ENCODE measurements around the gene SNN. TPM values are rescaled to one million over a fixed set of nuclear protein-coding genes. Genes with fewer than 3 reads are reported as not detected.

Gene SNN
- total RNA-seq, 1 donor: 13.8 TPM

DNA sequence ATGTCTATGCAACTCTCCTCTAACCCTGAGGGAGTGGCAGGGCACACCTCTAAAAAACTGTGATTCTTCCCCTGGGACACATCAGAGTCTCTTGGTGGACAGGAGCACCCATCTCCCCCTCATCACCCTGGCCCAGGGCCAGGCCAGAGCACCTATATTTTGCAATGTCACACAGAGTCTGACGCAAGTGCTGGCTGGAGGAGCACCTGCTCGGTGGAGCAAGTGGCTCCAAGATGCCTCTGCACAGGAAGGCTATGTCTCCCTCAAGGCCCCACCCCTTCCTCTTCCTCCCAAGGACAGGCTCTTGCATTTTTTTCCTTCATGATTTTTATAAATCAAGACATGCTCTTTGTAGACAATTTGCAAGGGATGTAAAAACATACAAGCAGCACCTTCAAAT is 13.3 kb downstream of the SNN start:
- H4K20me1 ChIP-seq (ENCODE audit: insufficient read depth, low read length): peaks cover 58% of the 10 kb centered on the region
- H3K4me1 ChIP-seq (ENCODE audit: insufficient read depth, low read length): peaks cover 35% of the 10 kb centered on the region
- H3K79me2 ChIP-seq (ENCODE audit: insufficient read depth, low read length): peaks cover 23% of the 10 kb centered on the region
- H3K9me3 ChIP-seq (ENCODE audit: low read depth, low read length): no peaks in the 10 kb centered on the region
- H3K27ac ChIP-seq (ENCODE audit: low read depth, low read length): no peak overlapping the region
- no peak overlapping the region for H2AFZ ChIP-seq (ENCODE audit: low read length)
- H3K27me3 ChIP-seq (ENCODE audit: insufficient read depth, low read length): no peaks in the 10 kb centered on the region
- H3K36me3 ChIP-seq (ENCODE audit: insufficient read depth, low read length): peaks cover 56% of the 10 kb centered on the region
- DNase-seq (ENCODE audit: insufficient read length, low spot score, missing footprints): no peak
- H3K4me2 ChIP-seq (ENCODE audit: insufficient read depth, low read length): no peak overlapping the region
- TF ChIP-seq, protein P1, sequence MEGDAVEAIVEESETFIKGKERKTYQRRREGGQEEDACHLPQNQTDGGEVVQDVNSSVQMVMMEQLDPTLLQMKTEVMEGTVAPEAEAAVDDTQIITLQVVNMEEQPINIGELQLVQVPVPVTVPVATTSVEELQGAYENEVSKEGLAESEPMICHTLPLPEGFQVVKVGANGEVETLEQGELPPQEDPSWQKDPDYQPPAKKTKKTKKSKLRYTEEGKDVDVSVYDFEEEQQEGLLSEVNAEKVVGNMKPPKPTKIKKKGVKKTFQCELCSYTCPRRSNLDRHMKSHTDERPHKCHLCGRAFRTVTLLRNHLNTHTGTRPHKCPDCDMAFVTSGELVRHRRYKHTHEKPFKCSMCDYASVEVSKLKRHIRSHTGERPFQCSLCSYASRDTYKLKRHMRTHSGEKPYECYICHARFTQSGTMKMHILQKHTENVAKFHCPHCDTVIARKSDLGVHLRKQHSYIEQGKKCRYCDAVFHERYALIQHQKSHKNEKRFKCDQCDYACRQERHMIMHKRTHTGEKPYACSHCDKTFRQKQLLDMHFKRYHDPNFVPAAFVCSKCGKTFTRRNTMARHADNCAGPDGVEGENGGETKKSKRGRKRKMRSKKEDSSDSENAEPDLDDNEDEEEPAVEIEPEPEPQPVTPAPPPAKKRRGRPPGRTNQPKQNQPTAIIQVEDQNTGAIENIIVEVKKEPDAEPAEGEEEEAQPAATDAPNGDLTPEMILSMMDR (IDR thresholded peaks at IDR 0.05; ENCODE audit: extremely low read depth, low read depth, low read length): no peak
- H3K4me3 ChIP-seq (ENCODE audit: insufficient read depth, low read length): no peak overlapping the region

DNA sequence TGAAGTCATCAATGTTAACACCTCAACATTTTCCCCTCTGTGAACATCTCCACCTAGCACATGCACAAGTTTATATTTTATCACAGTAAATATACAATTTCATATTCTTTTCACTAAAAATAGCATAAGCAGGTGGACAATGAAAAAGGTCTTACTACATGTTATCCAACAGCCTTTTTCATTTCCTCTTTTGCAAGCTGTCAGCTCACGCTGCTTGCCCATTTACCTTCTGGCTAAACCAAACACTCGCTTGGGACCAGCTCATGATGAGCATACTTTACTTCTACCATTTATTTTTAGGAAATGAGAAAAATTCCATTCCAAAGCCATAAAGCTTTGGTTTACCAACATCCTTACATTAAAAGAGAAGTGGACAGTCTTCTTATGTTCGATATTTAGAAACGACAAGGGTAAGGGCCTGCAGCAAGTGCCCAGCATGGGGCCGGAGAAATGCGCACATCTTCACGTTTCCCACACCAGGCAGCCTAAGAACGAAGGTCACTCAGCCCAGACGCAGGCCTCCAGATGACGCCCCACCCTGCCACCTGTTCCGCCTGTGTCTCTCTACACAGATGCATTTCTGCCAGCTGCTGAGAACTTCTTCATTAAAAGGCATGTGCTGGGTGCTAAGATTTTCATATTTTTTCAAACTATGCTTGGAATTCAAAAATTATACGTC is 13.9 kb downstream of the SNN start:
- peak overlapping the region; percentile 75 for H3K27ac ChIP-seq (ENCODE audit: low read depth, low read length)
- no peak overlapping the region for H2AFZ ChIP-seq (ENCODE audit: low read length)

DNA sequence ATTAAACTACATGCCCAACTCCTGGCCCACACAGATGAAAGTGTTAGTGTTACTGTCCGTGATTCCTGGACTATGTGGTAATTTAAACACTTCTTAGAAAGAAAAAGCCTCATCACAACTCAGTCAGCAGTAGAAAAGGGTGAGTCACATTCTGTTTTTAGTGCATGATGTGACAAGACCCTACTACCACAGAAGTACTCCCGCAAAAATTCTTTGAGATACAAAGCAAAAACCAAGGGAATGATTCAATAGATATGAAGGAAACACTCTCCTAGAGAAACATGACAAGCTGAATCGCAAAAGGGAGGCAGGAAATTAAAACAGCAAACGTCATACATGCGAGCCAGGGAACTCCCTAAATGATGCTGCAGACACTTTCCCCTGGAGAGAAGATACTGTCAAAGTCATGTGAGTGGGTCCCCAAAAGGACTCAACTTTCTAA is 14.4 kb downstream of the SNN start:
- Histone ChIP-seq H3K4me1 (ENCODE audit: insufficient read depth, low read length) (peaks cover 31% of the 10 kb centered on the region), H3K27me3 (ENCODE audit: insufficient read depth, low read length) (no peaks in the 10 kb centered on the region), H3K4me3 (ENCODE audit: insufficient read depth, low read length) (no peak overlapping the region), H3K36me3 (ENCODE audit: insufficient read depth, low read length) (peaks cover 63% of the 10 kb centered on the region), H3K4me2 (ENCODE audit: insufficient read depth, low read length) (peak overlapping the region; percentile 7), H3K27ac (ENCODE audit: low read depth, low read length) (peak overlapping the region; percentile 75), H3K79me2 (ENCODE audit: insufficient read depth, low read length) (peaks cover 29% of the 10 kb centered on the region), H3K9me3 (ENCODE audit: low read depth, low read length) (no peaks in the 10 kb centered on the region), H2AFZ (ENCODE audit: low read length) (no peak overlapping the region), H4K20me1 (ENCODE audit: insufficient read depth, low read length) (peaks cover 50% of the 10 kb centered on the region)
- TF ChIP-seq, protein P1 (IDR thresholded peaks at IDR 0.05; ENCODE audit: extremely low read depth, low read depth, low read length): no peak
- DNase-seq (ENCODE audit: insufficient read length, low spot score, missing footprints): peak; percentile 97

More for the DNA sequence above, 13.9 kb downstream of the SNN start:
- Histone ChIP-seq H3K79me2 (ENCODE audit: insufficient read depth, low read length) (peaks cover 26% of the 10 kb centered on the region), H3K9me3 (ENCODE audit: low read depth, low read length) (no peaks in the 10 kb centered on the region), H3K36me3 (ENCODE audit: insufficient read depth, low read length) (peaks cover 59% of the 10 kb centered on the region), H3K4me2 (ENCODE audit: insufficient read depth, low read length) (no peak overlapping the region), H4K20me1 (ENCODE audit: insufficient read depth, low read length) (peaks cover 53% of the 10 kb centered on the region), H3K4me1 (ENCODE audit: insufficient read depth, low read length) (peaks cover 36% of the 10 kb centered on the region), H3K4me3 (ENCODE audit: insufficient read depth, low read length) (no peak overlapping the region), H3K27me3 (ENCODE audit: insufficient read depth, low read length) (no peaks in the 10 kb centered on the region)
- TF ChIP-seq, protein P1 (IDR thresholded peaks at IDR 0.05; ENCODE audit: extremely low read depth, low read depth, low read length): no peak
- DNase-seq (ENCODE audit: insufficient read length, low spot score, missing footprints): no peak

DNA sequence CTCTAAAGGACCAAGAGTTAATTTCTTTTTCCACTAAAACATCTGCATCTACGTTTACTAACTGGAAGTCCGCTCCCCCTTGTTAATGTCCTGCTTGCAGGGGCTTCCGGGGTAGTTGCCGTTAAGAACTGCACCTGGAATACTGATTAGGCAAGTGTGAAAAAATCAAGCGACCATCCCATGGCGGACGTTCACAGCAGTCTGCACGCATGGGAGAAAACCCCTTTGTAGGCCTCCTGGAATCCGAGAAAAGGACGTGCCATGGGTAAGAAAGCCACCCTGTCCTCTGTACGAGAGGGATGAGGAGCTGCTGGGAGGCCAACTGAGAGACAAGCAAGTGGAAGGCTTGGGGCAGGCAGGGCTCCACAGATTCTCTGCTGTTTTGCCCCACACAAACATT is 14.9 kb downstream of the SNN start:
- peak overlapping the region; percentile 7 for H3K4me2 ChIP-seq (ENCODE audit: insufficient read depth, low read length)
- H3K27ac ChIP-seq (ENCODE audit: low read depth, low read length): peak overlapping the region; percentile 75
- DNase-seq (ENCODE audit: insufficient read length, low spot score, missing footprints): no peak
- peaks cover 46% of the 10 kb centered on the region for H4K20me1 ChIP-seq (ENCODE audit: insufficient read depth, low read length)
- no peak overlapping the region for H2AFZ ChIP-seq (ENCODE audit: low read length)
- peaks cover 29% of the 10 kb centered on the region for H3K79me2 ChIP-seq (ENCODE audit: insufficient read depth, low read length)
- H3K9me3 ChIP-seq (ENCODE audit: low read depth, low read length): no peaks in the 10 kb centered on the region
- H3K36me3 ChIP-seq (ENCODE audit: insufficient read depth, low read length): peaks cover 64% of the 10 kb centered on the region
- TF ChIP-seq, protein P1 (IDR thresholded peaks at IDR 0.05; ENCODE audit: extremely low read depth, low read depth, low read length): no peak
- H3K4me1 ChIP-seq (ENCODE audit: insufficient read depth, low read length): peaks cover 26% of the 10 kb centered on the region
- H3K27me3 ChIP-seq (ENCODE audit: insufficient read depth, low read length): no peaks in the 10 kb centered on the region
- H3K4me3 ChIP-seq (ENCODE audit: insufficient read depth, low read length): no peak overlapping the region

All from osteoblast (primary cell).